HUES48 (cell line): Measurements from ENCODE around the gene ZNF407.

Source experiments
- H3K27ac ChIP-seq: one replicate; pipeline ENCODE4 v1.7.0; 2013; ENCODE audit warnings: low read depth, low read length, inconsistent platforms
- H3K27me3 ChIP-seq: 2 replicates; pipeline ENCODE4 v1.6.1; 2013; ENCODE audit warnings: mild to moderate bottlenecking, low read length; ENCODE audit not compliant: control insufficient read depth, insufficient read depth
- H3K36me3 ChIP-seq: 2 replicates; pipeline ENCODE4 v1.6.1; 2013; ENCODE audit warnings: low read length; ENCODE audit not compliant: control insufficient read depth, insufficient read depth
- H3K4me1 ChIP-seq: 2 replicates; pipeline ENCODE4 v1.6.1; 2013; ENCODE audit warnings: mild to moderate bottlenecking, low read length; ENCODE audit not compliant: control insufficient read depth, insufficient read depth
- H3K4me3 ChIP-seq: 2 replicates; pipeline ENCODE4 v1.5.1; 2013; ENCODE audit warnings: mild to moderate bottlenecking, low read depth, low read length
- H3K9ac ChIP-seq: 2 replicates; pipeline ENCODE4 v1.6.1; 2013; ENCODE audit warnings: mild to moderate bottlenecking, low read depth, low read length, moderate library complexity
- H3K9me3 ChIP-seq: 2 replicates; pipeline ENCODE4 v1.6.1; 2013; ENCODE audit warnings: low read length; ENCODE audit not compliant: control insufficient read depth, insufficient read depth

ZNF407 gene

GRCh38 chr18:75041586-75041985, 443.9 kb downstream of the ZNF407 start:
- no peak overlapping the region for H3K27ac ChIP-seq
- H3K27me3 ChIP-seq = no peaks in the 10 kb centered on the region
- H3K9me3 ChIP-seq = no peaks in the 10 kb centered on the region
- 0 out of 2 replicates have a peak, but pooled peaks cover 3% of the 10 kb centered on the region for H3K4me1 ChIP-seq
- no peak overlapping the region for H3K4me3 ChIP-seq
- no peak overlapping the region for H3K9ac ChIP-seq
- no peaks in the 10 kb centered on the region for H3K36me3 ChIP-seq

DNA sequence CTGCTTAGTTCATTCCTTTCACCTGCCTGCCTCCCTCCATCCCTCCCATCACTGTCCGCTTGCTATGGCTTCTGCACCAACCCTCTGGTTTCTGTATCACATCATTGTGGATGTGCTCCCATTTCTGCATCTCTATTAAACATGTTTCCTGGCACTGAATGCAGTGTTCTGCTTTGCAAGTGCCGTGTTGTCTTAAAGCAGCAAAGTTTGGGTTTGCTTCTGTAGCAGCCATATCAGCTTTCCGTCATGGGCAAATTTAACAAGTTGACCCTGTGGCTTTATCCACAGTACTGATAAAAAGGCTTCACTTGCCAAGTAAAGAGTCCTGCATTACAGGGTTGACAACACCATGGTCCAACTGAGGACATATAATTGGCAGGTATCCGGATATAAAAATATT, 445.8 kb downstream of the ZNF407 start:
- H3K9me3 ChIP-seq = no peaks in the 10 kb centered on the region
- no peaks in the 10 kb centered on the region for H3K27me3 ChIP-seq
- H3K9ac ChIP-seq = no peak overlapping the region
- H3K36me3 ChIP-seq = no peaks in the 10 kb centered on the region
- H3K27ac ChIP-seq = no peak overlapping the region
- H3K4me3 ChIP-seq = no peak overlapping the region
- H3K4me1 ChIP-seq = 0 out of 2 replicates have a peak, but pooled peaks cover 3% of the 10 kb centered on the region

GRCh38 chr18:75044296-75044695, 446.6 kb downstream of the ZNF407 start:
- no peak overlapping the region for H3K4me3 ChIP-seq
- H3K27ac ChIP-seq = no peak overlapping the region
- 0 out of 2 replicates have a peak, but pooled peaks cover 3% of the 10 kb centered on the region for H3K4me1 ChIP-seq
- H3K9ac ChIP-seq = no peak overlapping the region
- H3K27me3 ChIP-seq = no peaks in the 10 kb centered on the region
- no peaks in the 10 kb centered on the region for H3K9me3 ChIP-seq
- H3K36me3 ChIP-seq = no peaks in the 10 kb centered on the region

GRCh38 chr18:75044791-75045190, 447.1 kb downstream of the ZNF407 start:
- H3K4me1 ChIP-seq = 0 out of 2 replicates have a peak, but pooled peaks cover 3% of the 10 kb centered on the region
- H3K27ac ChIP-seq = no peak overlapping the region
- no peaks in the 10 kb centered on the region for H3K27me3 ChIP-seq
- H3K36me3 ChIP-seq = no peaks in the 10 kb centered on the region
- no peak overlapping the region for H3K9ac ChIP-seq
- H3K9me3 ChIP-seq = no peaks in the 10 kb centered on the region
- no peak overlapping the region for H3K4me3 ChIP-seq

GRCh38 chr18:75045272-75045671, 447.6 kb downstream of the ZNF407 start:
- H3K27ac ChIP-seq = no peak overlapping the region
- H3K4me3 ChIP-seq = no peak overlapping the region
- H3K4me1 ChIP-seq = no peaks in the 10 kb centered on the region
- H3K9me3 ChIP-seq = no peaks in the 10 kb centered on the region
- no peaks in the 10 kb centered on the region for H3K27me3 ChIP-seq
- no peaks in the 10 kb centered on the region for H3K36me3 ChIP-seq
- H3K9ac ChIP-seq = no peak overlapping the region

GRCh38 chr18:75047240-75047961, 449.7 kb downstream of the ZNF407 start:
- no peak overlapping the region for H3K4me3 ChIP-seq
- H3K27ac ChIP-seq = no peak overlapping the region
- no peak overlapping the region for H3K9ac ChIP-seq
- H3K27me3 ChIP-seq = no peaks in the 10 kb centered on the region
- no peaks in the 10 kb centered on the region for H3K36me3 ChIP-seq
- H3K9me3 ChIP-seq = no peaks in the 10 kb centered on the region
- H3K4me1 ChIP-seq = no peaks in the 10 kb centered on the region

- H3K36me3 ChIP-seq = no peaks in the 10 kb centered on the region
- no peak overlapping the region for H3K4me3 ChIP-seq
- no peaks in the 10 kb centered on the region for H3K4me1 ChIP-seq
- no peaks in the 10 kb centered on the region for H3K9me3 ChIP-seq
- H3K27ac ChIP-seq = no peak overlapping the region
- no peaks in the 10 kb centered on the region for H3K27me3 ChIP-seq
- no peak overlapping the region for H3K9ac ChIP-seq
These were observed 451.2 kb downstream of the ZNF407 start for GRCh38 chr18:75048776-75049454.

GRCh38 chr18:75049455-75049789, 451.8 kb downstream of the ZNF407 start:
- Histone ChIP-seq H3K4me3 (no peak overlapping the region), H3K9me3 (no peaks in the 10 kb centered on the region), H3K27ac (no peak overlapping the region), H3K36me3 (no peaks in the 10 kb centered on the region), H3K27me3 (no peaks in the 10 kb centered on the region), H3K9ac (no peak overlapping the region), H3K4me1 (no peaks in the 10 kb centered on the region)

GRCh38 chr18:75051757-75052156, 454.1 kb downstream of the ZNF407 start:
- Histone ChIP-seq H3K9me3 (no peaks in the 10 kb centered on the region), H3K27me3 (no peaks in the 10 kb centered on the region), H3K27ac (no peak overlapping the region), H3K9ac (no peak overlapping the region), H3K36me3 (no peaks in the 10 kb centered on the region), H3K4me3 (no peak overlapping the region), H3K4me1 (no peaks in the 10 kb centered on the region)

GRCh38 chr18:75052475-75052874, 454.8 kb downstream of the ZNF407 start:
- H3K27ac ChIP-seq = no peak overlapping the region
- H3K27me3 ChIP-seq = no peaks in the 10 kb centered on the region
- H3K4me3 ChIP-seq = no peak overlapping the region
- H3K9ac ChIP-seq = no peak overlapping the region
- no peaks in the 10 kb centered on the region for H3K4me1 ChIP-seq
- no peaks in the 10 kb centered on the region for H3K9me3 ChIP-seq
- H3K36me3 ChIP-seq = no peaks in the 10 kb centered on the region

- Histone ChIP-seq H3K4me1 (no peaks in the 10 kb centered on the region), H3K9me3 (no peaks in the 10 kb centered on the region), H3K4me3 (no peak overlapping the region), H3K27ac (no peak overlapping the region), H3K27me3 (no peaks in the 10 kb centered on the region), H3K36me3 (no peaks in the 10 kb centered on the region), H3K9ac (no peak overlapping the region)
These were observed 455.5 kb downstream of the ZNF407 start for GRCh38 chr18:75053028-75053629.
